GM19372 (cell line): ENCODE measurements around the gene GRIA2.
"Not testable (repeated sequence)": the region's sequence is repeated elsewhere in the genome, so short reads cannot be mapped to it uniquely, and the experiment has no call there.

Experiments
- ATAC-seq: cut with Tn5 transposase; IDR thresholded peaks from one replicate; pipeline ENCODE4 v1.9.1; 2021; ENCODE audit warnings: mild to moderate bottlenecking, low read depth, moderate library complexity; ENCODE audit not compliant: unreplicated experiment

Gene GRIA2

DNA sequence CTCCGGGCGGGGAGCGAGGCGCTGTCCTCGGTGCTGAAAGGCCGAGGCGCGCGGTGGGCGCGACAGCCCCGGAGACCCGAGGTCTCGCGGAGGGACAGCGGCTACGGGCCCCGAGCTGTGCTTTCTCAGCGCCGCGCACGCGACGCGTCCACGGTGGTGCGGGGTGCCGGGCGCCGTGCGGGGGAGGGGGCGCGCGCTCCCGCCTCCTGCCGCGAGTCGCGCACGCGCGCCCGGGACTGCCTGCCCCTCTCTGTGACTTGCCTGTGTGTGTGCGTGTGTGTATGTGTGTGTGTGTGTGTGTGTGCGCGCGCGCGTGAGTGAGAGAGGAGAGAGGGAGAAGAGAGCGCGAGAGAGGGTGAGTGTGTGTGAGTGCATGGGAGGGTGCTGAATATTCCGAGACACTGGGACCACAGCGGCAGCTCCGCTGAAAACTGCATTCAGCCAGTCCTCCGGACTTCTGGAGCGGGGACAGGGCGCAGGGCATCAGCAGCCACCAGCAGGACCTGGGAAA, at the start of gene GRIA2:
Gene GRIA2, plus strand, starts transcription at position 358 of the 511 bp plus-strand sequence. CDS start 315 bp downstream, outside the sequence.
- ATAC-seq: no peak

DNA sequence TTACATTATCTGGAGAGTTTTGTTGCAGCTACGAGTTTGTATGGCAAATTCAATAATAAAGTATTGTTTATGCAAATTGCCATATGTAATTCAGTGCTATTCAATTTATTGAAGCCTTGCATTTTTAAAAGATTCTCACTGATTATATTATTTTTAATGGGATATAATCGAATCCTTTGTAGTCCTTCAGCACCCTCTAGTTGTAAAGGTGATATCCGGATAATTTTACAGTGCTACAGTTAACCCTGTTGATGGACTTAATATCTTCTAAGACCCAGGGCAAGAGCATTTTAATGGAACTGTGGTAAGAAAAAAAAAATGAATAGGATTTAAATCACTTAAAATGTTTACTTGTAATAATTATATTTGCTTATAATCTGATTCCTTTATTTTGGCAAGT, 48.5 kb upstream of the GRIA2 start:
- ATAC-seq: no peak

DNA sequence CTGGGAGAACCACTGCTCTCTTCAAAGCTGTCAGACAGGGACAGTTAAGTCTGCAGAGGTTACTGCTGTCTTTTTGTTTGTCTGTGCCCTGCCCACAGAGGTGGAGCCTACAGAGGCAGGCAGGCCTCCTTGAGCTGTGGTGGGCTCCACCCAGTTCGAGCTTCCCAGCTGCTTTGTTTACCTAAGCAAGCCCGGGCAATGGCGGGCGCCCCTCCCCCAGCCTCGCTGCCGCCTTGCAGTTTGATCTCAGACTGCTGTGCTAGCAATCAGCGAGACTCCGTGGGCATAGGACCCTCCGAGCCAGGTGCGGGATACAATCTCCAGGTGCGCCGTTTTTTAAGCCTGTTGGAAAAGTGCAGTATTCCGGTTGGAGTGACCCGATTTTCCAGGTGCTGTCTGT, 40.3 kb upstream of the GRIA2 start:
- ATAC-seq: not testable (repeated sequence)

DNA sequence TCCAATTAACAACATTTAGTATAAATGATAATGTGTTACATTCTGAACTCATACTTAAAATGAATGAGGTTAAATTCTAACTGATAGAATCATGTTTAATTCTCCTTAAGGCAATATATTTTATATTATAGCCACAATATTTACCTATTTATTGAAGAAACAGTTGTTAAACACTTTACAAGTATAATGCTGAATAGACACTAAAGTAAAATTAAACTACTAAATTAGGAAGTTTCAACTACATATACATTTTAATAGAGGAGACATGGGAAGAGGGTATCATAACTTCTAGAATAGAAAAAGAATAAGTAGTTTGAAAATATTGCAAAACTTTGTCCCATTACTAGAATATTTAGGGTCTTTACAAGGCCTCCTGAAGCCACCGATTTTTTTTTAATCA, 36.2 kb upstream of the GRIA2 start:
- no peak for ATAC-seq

DNA sequence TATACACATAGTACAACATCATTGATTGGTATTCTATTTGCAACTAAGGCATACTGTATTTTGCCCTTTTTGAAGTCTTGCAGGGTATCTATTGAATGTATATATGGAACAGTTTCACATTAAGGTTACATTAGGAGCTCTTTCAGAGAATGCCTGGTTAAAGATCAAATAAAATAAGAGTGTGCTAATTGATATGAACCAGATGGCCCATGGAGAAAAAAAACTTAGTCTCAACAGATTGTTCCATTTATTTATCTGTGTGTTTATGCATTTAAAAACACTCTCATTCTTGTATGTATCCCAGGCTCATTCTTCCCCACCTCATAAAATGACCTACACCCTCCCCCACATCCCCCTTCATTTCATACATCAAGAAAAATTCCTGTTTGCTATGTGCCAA, 35.2 kb upstream of the GRIA2 start:
- no peak for ATAC-seq

DNA sequence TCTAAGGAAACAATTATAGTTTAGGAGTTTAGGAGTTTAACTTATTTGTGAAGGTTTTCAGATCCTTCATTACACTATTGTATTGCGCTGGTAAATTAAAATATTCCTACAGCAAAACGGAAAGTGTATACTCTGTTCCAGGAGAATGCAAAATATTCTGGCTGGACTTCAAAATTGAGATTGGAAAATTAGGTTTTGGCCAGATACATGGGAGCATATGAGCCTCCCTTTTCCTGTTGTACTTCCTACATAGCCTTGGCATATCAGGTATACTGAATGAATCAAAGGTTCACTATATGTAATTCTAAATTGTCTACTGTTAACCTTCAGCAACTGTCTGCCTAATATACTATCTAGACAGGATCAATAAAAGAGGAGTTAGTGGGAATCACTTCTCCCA, 25.2 kb upstream of the GRIA2 start:
- no peak for ATAC-seq

DNA sequence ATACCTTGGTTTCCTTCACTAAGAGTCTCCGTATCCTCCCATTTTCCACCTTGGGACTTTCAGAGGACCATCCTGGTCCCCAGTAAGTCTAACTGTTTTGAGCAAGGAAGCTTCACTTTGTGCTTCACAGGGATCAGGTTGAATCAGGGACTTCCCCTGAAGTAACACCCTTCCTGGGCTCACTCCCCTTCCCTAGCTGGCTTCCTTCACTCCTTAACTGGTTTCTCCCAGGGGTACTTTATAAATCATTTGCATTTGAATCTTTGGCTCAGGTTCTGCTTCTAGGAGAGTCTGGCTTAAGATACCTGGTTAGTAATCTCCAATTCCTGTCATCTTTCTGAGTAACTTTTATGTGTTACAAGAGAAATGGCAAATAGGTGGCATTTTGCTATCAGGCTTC, 24.5 kb upstream of the GRIA2 start:
- ATAC-seq: no peak

DNA sequence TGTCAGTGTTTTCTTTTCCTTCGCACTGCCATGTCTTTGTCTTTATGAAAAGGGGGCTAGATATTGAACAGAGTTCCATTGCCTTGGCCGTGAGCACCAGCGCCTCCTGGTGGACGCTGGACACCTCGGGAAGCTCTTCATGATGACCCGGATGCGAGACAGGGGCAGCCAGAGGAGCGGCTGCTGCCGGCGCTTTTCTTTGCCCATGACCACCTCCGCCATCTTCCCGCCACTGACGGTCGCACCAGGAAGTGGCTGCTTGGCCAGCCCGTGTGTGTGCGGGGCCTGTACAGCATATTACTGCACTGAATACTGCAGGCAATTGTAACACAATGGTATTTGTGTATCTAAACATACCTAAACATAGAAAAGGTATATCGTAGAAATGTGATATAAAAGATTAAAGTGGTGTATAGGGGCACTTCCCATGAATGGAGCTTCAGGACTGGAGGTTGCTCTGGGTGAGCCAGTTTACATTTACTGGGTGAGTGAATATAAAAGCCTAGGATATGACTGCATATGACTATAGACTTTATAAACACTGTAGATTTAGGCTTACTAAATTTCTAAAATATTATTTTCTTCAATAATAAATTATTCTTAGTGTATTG, 15.8 kb upstream of the GRIA2 start:
- no peak for ATAC-seq

DNA sequence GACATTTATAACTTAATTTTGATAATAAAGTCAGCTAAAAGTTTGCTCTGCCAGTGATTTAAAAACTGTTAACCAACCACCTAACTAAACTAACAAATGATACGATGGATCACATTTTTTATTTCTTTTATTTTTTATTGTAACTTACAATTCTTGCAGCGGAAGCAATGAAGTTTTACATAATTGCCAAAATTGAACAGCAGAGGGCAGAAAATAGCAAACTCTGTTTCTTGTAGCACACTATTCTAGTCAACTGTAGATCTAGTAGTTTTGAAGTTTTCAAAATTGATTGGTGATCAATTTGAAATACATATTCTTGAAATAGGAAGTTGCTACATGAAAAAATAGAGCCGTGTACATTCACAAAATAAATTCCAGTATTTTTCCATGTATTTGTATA, 2.8 kb upstream of the GRIA2 start:
- no peak for ATAC-seq

DNA sequence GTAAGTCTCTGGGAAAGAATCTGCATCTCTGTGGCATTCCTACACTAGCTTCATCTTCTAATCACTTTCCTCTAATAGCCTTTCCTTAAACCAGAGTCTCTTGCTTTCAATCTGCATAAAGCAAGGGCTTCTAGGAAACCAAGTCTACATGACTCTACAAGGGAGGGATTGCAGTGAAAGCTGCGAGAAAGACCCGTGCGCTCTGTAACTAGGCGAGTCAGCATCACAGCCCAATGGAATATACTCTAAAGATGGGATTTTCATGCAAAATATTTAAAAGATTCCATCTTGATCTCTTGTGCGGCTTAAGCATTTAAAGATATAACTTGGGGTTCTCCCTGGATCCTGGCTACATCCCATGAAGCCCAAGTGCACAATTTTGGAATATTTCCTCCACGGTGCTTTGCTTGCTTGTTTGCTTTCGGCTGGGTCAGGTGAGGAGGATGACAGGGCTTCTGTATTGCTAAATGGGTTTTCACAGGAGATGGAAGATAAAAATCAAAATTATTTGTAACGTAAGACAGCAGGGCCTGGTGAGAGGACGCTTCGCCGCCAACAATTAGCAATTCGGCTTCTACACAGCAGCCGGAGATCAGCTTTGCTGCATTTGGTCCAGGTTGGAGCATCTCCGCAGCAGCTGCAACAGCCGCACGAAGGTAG, 687 bp upstream of the GRIA2 start:
- no peak for ATAC-seq

DNA sequence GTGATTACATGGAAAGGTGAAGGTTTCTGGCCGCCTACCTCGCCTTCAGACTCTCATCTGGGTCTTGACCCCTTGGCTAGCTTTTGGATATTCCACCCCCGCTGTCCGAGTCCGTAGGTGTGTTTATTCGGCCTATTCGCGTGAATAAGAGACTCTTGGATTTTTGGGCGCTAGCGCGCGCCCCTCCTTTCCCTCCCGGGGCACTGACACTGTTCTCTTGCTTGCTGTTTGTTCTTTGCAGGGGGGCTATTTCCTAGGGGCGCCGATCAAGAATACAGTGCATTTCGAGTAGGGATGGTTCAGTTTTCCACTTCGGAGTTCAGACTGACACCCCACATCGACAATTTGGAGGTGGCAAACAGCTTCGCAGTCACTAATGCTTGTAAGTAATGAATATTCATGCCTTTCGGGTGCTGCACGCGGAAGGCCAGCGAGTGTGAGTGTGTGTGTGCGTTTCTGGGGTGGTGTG, 932 bp downstream of the GRIA2 start:
- ATAC-seq: no peak

DNA sequence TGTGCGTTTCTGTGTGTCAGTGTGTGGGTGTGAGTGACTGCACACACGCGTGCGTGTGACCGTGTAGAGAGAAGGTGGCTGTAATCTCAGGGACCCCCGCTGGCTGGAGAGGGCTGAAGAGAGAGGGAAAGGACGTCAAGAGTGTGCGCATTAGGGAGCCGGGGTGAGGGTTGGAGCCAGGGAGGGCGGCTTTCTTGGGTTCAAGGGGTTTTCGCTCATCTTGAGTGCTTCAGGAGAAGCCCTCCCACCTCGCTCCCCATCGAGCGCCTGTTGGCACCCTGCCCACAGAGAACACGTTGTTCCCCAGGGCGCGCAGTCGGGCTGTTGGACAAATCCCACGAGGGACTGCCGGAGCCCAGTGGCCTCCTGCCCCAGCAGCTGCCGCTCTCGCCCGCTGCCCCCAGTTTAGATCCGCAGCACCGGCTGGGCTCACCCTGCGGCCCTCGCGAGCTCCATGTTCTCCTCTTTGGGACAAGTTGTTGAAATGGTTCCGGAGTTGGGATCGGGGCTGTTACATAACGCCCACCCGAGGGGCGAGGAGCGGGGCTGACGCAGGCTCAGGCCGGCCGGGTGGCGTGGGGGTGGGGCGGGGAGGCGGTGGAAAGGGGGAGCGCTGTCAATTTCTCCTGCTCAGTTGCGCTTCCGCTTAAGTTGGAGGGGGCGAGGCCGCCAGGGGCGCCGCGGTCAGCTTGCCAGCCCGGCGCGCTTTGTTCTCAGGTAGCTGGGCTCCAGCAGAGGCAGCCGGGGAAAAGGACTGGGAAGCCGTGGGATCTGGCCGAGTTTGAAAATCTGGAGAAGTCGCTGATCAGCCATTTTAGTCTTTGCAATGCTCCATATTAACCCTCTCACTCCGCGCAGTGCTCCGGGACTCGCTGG, 1.6 kb downstream of the GRIA2 start:
- ATAC-seq: no peak

DNA sequence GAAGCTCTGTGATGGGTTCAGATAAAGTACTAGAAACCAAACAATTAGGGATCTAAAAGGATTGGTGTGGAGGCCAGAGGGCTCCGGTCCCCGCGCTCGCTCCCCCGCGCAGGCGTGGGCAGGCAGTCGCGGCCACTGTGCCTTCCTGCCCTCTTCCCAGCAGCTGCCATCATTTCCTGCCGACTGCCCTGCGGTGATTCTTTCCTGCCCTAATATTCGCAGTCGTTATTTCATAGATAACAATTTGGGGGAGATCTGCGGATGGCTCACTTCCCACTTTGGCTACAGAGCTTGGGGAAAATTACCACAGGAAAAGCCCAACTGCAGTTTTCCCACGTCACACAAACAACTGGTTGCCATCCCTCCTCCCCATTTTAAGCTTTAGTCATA, 2.2 kb downstream of the GRIA2 start:
- no peak for ATAC-seq

DNA sequence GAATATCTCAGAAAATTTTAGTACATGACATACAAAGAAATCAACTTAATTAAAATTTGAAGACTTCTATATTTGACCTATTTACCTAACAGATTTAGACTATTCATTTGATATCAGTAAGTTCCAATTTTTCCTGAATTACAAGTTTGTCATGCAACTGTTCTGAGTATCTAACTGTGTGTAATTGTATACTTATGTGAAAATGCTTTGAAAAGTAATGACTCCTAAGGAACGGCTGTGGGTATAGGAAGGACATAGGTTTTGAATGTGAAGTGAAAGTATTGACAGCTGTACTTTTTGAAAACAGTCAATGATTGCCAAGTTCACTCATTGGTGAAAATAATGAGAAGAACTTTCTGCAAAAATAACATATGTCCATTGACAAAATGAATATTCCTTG, 2.9 kb downstream of the GRIA2 start:
- no peak for ATAC-seq

DNA sequence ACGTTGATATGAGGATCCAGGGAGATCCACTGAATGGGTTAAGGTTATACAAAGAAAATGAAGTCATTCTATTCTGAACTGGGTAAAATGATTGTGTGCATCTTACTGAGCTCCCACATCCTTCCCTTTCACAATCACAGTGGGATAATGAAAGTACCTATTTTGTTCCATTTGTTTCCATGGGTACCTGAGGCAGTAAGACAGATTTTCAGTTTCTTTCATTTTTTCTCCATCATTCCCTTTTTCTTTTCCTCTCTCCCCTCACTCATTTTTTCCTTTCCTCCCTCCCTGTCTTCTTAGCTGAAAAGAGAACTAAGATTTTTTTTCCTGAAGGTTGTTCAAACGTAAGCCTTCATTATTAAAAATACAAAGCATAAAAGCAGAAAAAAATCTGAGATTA, 4.6 kb downstream of the GRIA2 start:
- ATAC-seq: no peak

DNA sequence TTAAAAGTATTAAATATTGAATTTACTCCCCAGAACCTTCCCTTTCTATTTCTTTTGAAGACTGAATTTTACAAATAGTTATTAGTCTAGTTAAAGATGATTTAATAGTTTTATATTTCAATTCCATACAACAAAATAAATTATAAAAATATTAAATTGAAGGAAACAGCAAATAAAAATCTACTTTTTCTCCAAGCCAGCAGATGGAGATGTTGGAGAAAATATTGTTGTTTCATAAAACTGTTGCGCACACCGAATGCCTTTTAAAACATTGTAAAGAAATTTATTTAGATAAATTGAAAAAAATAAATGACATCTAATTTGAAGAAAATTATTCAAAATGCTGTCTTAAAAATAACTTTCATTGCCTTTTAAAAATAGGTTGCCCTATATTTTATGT, 5.5 kb downstream of the GRIA2 start:
- ATAC-seq: no peak

DNA sequence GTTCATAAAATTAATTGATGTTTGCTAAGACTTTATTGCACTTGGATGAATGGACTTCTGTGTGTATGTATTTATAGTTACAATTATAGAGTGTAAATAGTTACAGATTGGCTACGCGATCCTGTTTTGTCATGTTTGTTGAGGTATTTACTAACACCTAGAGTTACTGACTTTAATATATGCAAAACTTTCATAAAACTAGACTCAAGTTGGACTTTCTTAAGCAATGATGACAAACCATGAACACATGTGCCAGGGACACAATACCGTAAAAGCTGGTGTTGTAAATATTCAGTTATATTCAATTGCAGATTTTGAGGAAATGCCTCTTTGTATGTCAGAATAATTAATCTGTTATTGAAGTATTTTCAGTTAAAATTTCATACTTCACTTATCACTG, 6.1 kb downstream of the GRIA2 start:
- ATAC-seq: no peak

DNA sequence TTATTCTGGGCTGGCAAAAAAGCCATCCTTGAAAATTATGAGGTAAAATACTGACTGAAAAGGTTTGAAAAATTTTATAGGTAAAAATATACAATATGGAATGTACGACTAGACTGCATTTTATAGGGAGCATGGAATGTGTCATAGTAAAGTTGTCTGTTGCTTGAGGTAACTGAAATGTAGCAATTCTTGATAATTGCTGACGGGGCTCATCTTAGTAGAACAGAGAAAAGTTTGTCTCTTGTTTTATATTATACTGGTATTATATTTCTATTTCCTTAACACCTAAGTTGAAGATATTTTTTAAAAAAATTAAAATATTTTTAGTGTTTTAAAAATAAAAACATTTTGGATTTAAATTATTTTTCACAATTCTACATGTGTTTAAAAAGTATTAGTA, 11.0 kb downstream of the GRIA2 start:
- no peak for ATAC-seq

DNA sequence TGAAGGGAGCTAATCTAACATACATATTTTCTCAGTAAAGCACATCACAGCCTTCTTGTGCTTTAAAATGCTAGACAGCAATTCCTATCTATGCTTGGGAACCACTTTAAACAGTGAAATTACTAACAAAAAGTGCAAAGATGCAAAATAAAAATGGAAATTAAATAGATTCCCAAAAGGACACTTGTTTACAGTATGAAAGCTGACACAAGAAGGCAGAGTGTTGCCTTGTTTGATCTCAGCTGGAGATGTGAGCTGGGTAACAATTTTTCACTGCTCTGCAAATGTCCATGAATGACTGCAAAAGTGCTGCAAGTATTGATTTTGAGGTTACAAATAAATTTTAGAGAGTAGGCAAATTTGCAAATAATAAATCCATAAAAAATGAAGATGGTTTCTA, 22.3 kb downstream of the GRIA2 start:
- ATAC-seq: no peak

DNA sequence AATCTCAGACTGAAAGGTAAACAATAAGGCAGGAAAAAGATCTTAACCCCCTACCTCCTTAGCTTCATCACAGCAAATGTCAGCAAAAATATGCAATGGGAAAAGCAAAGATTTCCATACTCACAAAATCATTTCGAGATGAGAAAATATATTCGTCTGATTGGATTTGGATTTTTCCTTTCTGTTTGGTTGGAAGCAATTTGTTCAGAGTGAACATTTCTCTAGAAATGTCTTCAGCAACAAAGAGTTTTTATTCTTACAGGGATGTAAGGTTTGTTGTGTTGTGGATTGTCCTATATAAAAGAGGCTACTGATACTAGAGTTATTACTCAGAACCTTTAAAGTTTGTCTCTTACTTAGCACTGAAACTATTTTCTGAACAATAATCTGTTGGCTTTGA, 23.8 kb downstream of the GRIA2 start:
- no peak for ATAC-seq

DNA sequence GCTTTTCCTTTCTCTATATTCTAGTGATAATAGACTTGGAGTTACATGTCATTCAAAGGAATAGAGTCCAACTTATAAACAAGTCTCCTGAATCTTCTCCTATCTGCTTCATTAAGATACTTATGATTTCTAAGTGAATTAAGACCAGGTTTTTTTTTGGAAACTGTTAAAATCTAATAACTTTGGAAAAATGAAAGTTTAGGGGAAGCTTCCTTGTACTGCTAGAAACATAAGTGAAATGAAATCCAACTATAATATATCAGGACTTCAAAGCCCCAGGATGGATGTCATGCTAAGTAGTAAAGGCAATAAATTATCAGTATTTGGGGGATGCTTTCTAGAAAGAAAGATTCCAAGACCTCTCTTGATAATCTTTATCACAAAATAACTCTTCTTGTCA, 24.8 kb downstream of the GRIA2 start:
- no peak for ATAC-seq
